GM23248 (cell line): ENCODE measurements around the gene ZNF808. TPM values are rescaled to one million over a fixed set of nuclear protein-coding genes. Genes with fewer than 3 reads are reported as not detected.
"Not testable (repeated sequence)": the region's sequence is repeated elsewhere in the genome, so short reads cannot be mapped to it uniquely, and the experiment has no call there.

ENCODE experiments used
- DNase-seq: peaks from one replicate; pipeline ENCODE4 v3.0.0-alpha.2; 2015
- H2AFZ ChIP-seq: fragments of 200-600 bp; sonication (generic); 2 replicates; pipeline ENCODE4 v1.6.1; 2016; ENCODE audit warnings: antibody characterized with exemption
- H3F3A ChIP-seq: fragments of 200-600 bp; sonication (generic); 2 replicates; pipeline ENCODE4 v1.6.1; 2016; ENCODE audit warnings: mild to moderate bottlenecking, antibody characterized with exemption, mixed run types; ENCODE audit not compliant: insufficient read depth
- H3K27ac ChIP-seq: fragments of 200-600 bp; sonication (generic); 2 replicates; pipeline ENCODE4 v1.5.1; 2016; ENCODE audit warnings: mild to moderate bottlenecking
- H3K27me3 ChIP-seq: fragments of 200-600 bp; sonication (generic); replicated peaks from 2 replicates; pipeline ENCODE4 v1.6.1; 2016; ENCODE audit warnings: mild to moderate bottlenecking; ENCODE audit not compliant: insufficient read depth
- H3K36me3 ChIP-seq: fragments of 200-600 bp; sonication (generic); 2 replicates; pipeline ENCODE4 v1.6.1; 2016; ENCODE audit warnings: low read depth, mild to moderate bottlenecking
- H3K4me1 ChIP-seq: fragments of 200-600 bp; sonication (generic); 2 replicates; pipeline ENCODE4 v1.6.1; 2016; ENCODE audit warnings: mild to moderate bottlenecking; ENCODE audit not compliant: insufficient read depth
- H3K4me2 ChIP-seq: fragments of 200-600 bp; sonication (generic); one replicate; pipeline ENCODE4 v1.6.1; 2016; ENCODE audit warnings: mild to moderate bottlenecking; ENCODE audit not compliant: unreplicated experiment
- H3K4me3 ChIP-seq: fragments of 200-600 bp; sonication (generic); 2 replicates; pipeline ENCODE4 v1.5.1; 2016; ENCODE audit warnings: mild to moderate bottlenecking
- H3K79me2 ChIP-seq: fragments of 200-600 bp; sonication (generic); 2 replicates; pipeline ENCODE4 v1.6.1; 2016; ENCODE audit warnings: mild to moderate bottlenecking; ENCODE audit not compliant: insufficient read depth
- H3K9ac ChIP-seq: fragments of 200-600 bp; sonication (generic); 2 replicates; pipeline ENCODE4 v1.6.1; 2016; ENCODE audit warnings: mild to moderate bottlenecking
- H3K9me2 ChIP-seq: fragments of 200-600 bp; sonication (generic); 2 replicates; pipeline ENCODE4 v1.6.1; 2016; ENCODE audit warnings: mixed run types, mild to moderate bottlenecking, moderate library complexity; ENCODE audit not compliant: insufficient read depth
- H3K9me3 ChIP-seq: fragments of 200-600 bp; sonication (generic); one replicate; pipeline ENCODE4 v1.6.1; 2017; ENCODE audit warnings: low read depth
- H4K20me1 ChIP-seq: fragments of 200-600 bp; sonication (generic); 2 replicates; pipeline ENCODE4 v1.6.0; 2016; ENCODE audit not compliant: insufficient read depth
- EZH2 ChIP-seq: fragments of 200-600 bp; sonication (generic); IDR thresholded peaks from 2 replicates; pipeline ENCODE4 v1.6.1; 2018; ENCODE audit warnings: antibody characterized with exemption, mild to moderate bottlenecking; ENCODE audit not compliant: insufficient read depth, poor library complexity, severe bottlenecking
- EZH2phosphoT487 ChIP-seq: fragments of 200-600 bp; sonication (generic); IDR thresholded peaks from 2 replicates; pipeline ENCODE4 v1.6.1; 2018; ENCODE audit warnings: antibody characterized with exemption, moderate library complexity, mild to moderate bottlenecking, low read depth; ENCODE audit not compliant: insufficient read depth
- WGBS, 2 experiments: methylation state at CpG; one replicate each; pipeline ENCODE4 v1.1.6; 2015 to 2017; ENCODE audit warnings: low lambda C conversion rate in 2 of 2, low coverage in 1 of 2; ENCODE audit errors: missing lambda C conversion rate in 2 of 2; 5-methylcytosine and 5-hydroxymethylcytosine counted together
- in situ Hi-C: fragments of 300-500 bp; cut with MboI; formaldehyde crosslinking; loops from 2 replicates; pipeline ENCODE4 v1.15.0; 2020
- polyA plus RNA-seq: library from polyadenylated mRNA; unstranded; fragments of >200 nt; fragmentation: Nextera tagmentation; extraction: Ambion mirVana; gene quantifications from 2 replicates; pipeline ENCODE4 v1.2.1, GENCODE V29; 2016
- total RNA-seq: library from RNA; depleted of rRNA; stranded (reverse); fragments of >200 nt; shearing (Covaris generic); gene quantifications from 2 replicates; pipeline ENCODE4 v1.2.3, GENCODE V29; 2014

The ZNF808 gene
- total and polyA plus RNA-seq, 2 experiments from 2014 or later = 2.9 to 7.9 TPM

DNA sequence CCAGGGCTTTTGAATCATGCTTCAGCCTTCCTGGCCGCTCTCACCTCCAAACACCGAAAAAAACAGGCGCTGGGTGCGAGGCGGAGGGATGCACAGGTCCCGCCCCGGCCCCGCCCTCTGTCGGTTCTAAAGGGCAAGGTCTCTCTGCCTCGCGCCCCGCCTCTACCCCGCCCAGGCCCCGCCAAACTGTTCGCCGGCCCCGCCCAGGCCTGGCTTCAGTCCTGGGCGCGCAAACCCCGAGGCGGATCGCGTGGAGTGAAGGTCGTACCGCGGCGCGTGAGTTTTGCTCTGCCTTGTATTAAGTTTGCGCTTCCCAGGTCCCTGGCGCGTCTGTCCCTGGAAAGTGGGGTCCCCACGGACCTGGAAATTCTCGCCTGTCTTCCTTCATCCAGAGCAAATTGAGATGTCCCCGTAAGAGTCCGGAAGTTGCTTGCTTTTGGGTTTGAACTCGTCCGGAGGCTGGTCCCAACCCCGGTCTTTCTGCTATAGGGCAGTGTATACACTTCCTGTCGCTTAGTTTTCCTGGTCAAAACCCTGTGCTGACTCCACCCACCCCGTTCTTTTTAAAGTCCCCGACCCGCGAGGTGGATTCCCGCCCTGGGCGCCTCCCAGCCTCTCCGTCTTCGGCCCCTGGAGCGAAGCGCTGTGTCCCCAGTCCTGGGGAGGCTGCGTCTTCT, 8.4 kb downstream of the ZNF808 start:
- Histone ChIP-seq H3K9me2 (no peaks in the 10 kb centered on the region), H3K27ac (peak overlapping the region; percentile 38), H3K27me3 (no peaks in the 10 kb centered on the region), H3K4me2 (peak overlapping the region; percentile 98), H4K20me1 (no peaks in the 10 kb centered on the region), H3F3A (peaks cover 9% of the 10 kb centered on the region), H3K9ac (peak overlapping the region; percentile 68), H3K4me1 (no peaks in the 10 kb centered on the region), H2AFZ (peak overlapping the region; percentile 81), H3K4me3 (peak overlapping the region; percentile 76), H3K36me3 (no peaks in the 10 kb centered on the region), H3K9me3 (no peaks in the 10 kb centered on the region), H3K79me2 (peaks cover 49% of the 10 kb centered on the region)
- peak; percentile 94 for DNase-seq
- TF ChIP-seq EZH2 (no peak), EZH2phosphoT487 (no peak)
- 1 to 2% methylated on average over 35 to 38 of the region's 50 CpGs for WGBS, 2 experiments
- in situ Hi-C loops = no loop called here

DNA sequence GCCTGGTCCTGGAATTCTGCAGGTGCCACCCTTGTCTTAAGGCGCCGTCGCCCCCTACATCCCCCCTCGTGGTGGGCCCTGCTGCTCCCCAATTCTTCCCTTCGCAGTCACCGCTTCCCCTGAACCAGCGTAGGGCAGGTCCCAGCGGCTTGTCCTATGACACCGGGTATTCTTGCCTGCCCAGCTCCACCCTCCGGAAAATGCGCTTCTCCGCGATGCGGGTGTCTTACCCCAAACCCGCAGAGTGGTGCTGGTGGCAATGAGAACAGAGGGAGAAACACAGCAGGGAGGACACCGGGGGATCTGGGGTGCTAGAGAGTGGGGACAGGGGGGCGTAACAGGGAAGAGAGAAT, 9.0 kb downstream of the ZNF808 start:
- no peaks in the 10 kb centered on the region for H3K9me2 ChIP-seq
- H4K20me1 ChIP-seq = no peaks in the 10 kb centered on the region
- H3K9me3 ChIP-seq = no peaks in the 10 kb centered on the region
- WGBS, 2 experiments = 2% methylated on average over 17 of the region's 17 CpGs
- H3K36me3 ChIP-seq = no peaks in the 10 kb centered on the region
- peaks cover 50% of the 10 kb centered on the region for H3K79me2 ChIP-seq
- H3K9ac ChIP-seq = peak overlapping the region; percentile 68
- TF ChIP-seq EZH2 = no peak
- TF ChIP-seq EZH2phosphoT487 = no peak
- peak; percentile 56 for DNase-seq
- H3F3A ChIP-seq = peaks cover 9% of the 10 kb centered on the region
- H3K27ac ChIP-seq = peak overlapping the region; percentile 23; the same call in 1 of the 2 replicates
- no peaks in the 10 kb centered on the region for H3K4me1 ChIP-seq
- peak overlapping the region; percentile 81 for H2AFZ ChIP-seq
- in situ Hi-C loops = no loop called here
- peak overlapping the region; percentile 98 for H3K4me2 ChIP-seq
- no peaks in the 10 kb centered on the region for H3K27me3 ChIP-seq
- peak overlapping the region; percentile 76 for H3K4me3 ChIP-seq

DNA sequence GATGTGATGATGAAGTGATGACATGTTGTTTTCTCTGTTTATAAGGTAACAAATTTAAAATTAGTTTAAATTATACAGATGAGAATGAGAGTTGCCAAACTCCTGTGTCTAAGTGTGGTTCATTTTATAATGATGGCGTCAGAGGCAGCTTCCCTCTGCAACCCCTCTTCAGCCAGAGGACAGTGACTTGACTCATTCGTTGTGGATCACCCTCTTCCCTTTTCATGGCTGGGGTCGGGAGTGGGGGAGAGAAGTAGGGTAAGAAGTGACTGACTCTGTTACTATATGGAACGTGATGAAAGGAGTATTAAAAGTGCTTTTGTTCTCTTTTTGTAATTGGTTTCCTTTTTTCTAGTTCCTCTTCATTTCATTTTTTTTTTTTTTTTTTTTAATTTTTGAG, 11.3 kb downstream of the ZNF808 start:
- H3K27me3 ChIP-seq, H3K4me2 ChIP-seq, H3K9ac ChIP-seq, H3K9me3 ChIP-seq, H3K4me3 ChIP-seq, H3K9me2 ChIP-seq, H3K4me1 ChIP-seq, H4K20me1 ChIP-seq, H3F3A ChIP-seq, H3K27ac ChIP-seq, H2AFZ ChIP-seq, H3K36me3 ChIP-seq, in situ Hi-C loops, DNase-seq: not testable (repeated sequence)
- 64 to 75% methylated on average over 4 of the region's 4 CpGs for WGBS, 2 experiments
- H3K79me2 ChIP-seq = peaks cover 43% of the 10 kb centered on the region

DNA sequence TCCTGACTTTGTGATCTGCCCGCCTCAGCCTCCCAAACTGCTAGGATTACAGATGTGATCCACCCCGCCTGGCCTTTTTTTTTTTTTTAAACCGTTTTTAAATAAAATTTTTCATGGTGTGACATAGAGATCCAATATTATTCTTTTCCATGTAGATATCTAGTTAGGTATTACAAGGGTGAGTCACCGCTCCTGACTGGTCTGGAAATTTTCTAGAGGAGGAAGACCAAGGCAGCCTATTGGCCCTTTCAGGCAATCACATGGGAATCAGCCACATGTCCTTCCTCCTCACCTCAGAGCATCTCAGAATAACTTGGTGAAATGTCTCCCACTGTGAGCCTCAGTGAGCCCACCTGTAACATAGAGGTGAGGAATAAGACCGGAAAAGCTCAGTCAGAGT, 13.7 kb downstream of the ZNF808 start:
- DNase-seq = peak; percentile 5
- H3K4me1 ChIP-seq, H3K27ac ChIP-seq, H3K4me2 ChIP-seq, H4K20me1 ChIP-seq, H3K4me3 ChIP-seq, H3K9me3 ChIP-seq, H3K9ac ChIP-seq, H3F3A ChIP-seq, H2AFZ ChIP-seq, H3K9me2 ChIP-seq, H3K27me3 ChIP-seq, in situ Hi-C loops: not testable (repeated sequence)
- Histone ChIP-seq H3K36me3 (peaks cover 14% of the 10 kb centered on the region; the same call in 1 of the 2 replicates), H3K79me2 (peaks cover 43% of the 10 kb centered on the region)
- WGBS, 2 experiments = 95 to 99% methylated on average over 5 of the region's 5 CpGs

DNA sequence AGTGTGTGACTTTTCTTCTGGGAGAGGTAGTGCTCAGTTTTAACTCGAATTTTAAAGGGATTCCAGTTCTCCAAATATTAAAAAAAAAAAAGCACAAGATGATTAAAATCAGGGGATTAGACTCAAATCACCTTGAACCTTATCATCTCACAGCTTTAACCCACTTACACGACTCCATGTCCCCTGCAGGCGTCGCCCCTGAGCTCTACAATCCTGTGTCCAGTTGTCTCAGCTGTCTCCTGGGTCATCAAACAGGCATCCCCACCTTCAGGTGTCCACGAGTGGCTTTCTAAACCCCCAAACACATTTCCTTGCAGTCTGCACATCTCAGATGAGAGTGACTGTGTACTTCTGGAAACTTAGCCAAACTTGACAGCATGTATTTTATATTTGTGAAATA, 14.1 kb downstream of the ZNF808 start:
- in situ Hi-C loops = no loop called here
- no peak for DNase-seq
- 91 to 92% methylated on average over 5 of the region's 5 CpGs for WGBS, 2 experiments

DNA sequence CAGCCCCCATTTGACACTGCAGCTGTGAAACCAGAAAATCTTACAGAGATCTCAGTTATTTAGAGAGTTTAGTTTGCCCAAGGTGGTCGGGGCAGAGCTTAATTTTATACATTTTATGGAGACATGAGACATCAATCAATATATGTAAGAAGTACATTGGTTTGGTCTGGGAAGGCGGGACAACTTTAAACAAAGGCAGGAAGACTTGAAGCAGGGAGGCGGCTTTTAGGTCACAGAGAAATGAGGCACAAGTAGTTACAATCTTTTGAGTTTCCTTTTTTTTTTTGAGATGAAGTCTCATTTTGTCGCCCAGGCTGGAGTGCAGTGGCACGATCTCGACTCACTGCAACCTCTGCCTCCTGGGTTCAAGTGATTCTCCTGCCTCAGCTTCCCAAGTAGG, 15.1 kb downstream of the ZNF808 start:
- H3K9me2 ChIP-seq, H2AFZ ChIP-seq, DNase-seq, H3K4me1 ChIP-seq, H3K9me3 ChIP-seq, H3K27ac ChIP-seq, H3K4me3 ChIP-seq, H3K4me2 ChIP-seq, in situ Hi-C loops, H3F3A ChIP-seq, H3K9ac ChIP-seq, H4K20me1 ChIP-seq, H3K27me3 ChIP-seq: not testable (repeated sequence)
- H3K79me2 ChIP-seq = peaks cover 33% of the 10 kb centered on the region
- WGBS, 2 experiments = 97 to 99% methylated on average over 6 of the region's 6 CpGs
- peaks cover 19% of the 10 kb centered on the region; the same call in 1 of the 2 replicates for H3K36me3 ChIP-seq

More for the DNA sequence above, 14.1 kb downstream of the ZNF808 start:
- Histone ChIP-seq H3K4me2 (no peak overlapping the region), H3K9ac (no peak overlapping the region), H3F3A (no peaks in the 10 kb centered on the region), H2AFZ (no peak overlapping the region), H3K27me3 (no peaks in the 10 kb centered on the region), H3K4me1 (no peaks in the 10 kb centered on the region), H3K27ac (no peak overlapping the region), H3K4me3 (no peak overlapping the region), H4K20me1 (no peaks in the 10 kb centered on the region), H3K36me3 (peaks cover 18% of the 10 kb centered on the region; the same call in 1 of the 2 replicates), H3K9me2 (no peaks in the 10 kb centered on the region), H3K79me2 (peaks cover 42% of the 10 kb centered on the region), H3K9me3 (no peaks in the 10 kb centered on the region)
- TF ChIP-seq EZH2 (no peak), EZH2phosphoT487 (no peak)
